Trophoblast cell (in vitro differentiated cells and primary cell): ENCODE data around the gene PUS3.

Experiments used
- DNase-seq, 2 donors: peaks; one replicate each; pipeline ENCODE4 v3.0.0-alpha.2; 2016
- H2AFZ ChIP-seq: 2 replicates; pipeline ENCODE4 v1.6.1; 2013; ENCODE audit warnings: low read length, moderate library complexity, mild to moderate bottlenecking; ENCODE audit not compliant: insufficient read depth, poor library complexity
- H2AK5ac ChIP-seq: 2 replicates; pipeline ENCODE4 v1.6.1; 2013; ENCODE audit warnings: mild to moderate bottlenecking, low read length
- H2BK120ac ChIP-seq: 2 replicates; pipeline ENCODE4 v1.6.1; 2013; ENCODE audit warnings: low read length, mild to moderate bottlenecking, moderate library complexity; ENCODE audit not compliant: insufficient read depth, poor library complexity
- H2BK12ac ChIP-seq: 2 replicates; pipeline ENCODE4 v1.6.1; 2013; ENCODE audit warnings: mild to moderate bottlenecking, low read length, moderate library complexity
- H2BK5ac ChIP-seq: 2 replicates; pipeline ENCODE4 v1.6.1; 2013; ENCODE audit warnings: low read length, low read depth, moderate library complexity, mild to moderate bottlenecking; ENCODE audit not compliant: poor library complexity
- H3K14ac ChIP-seq: 2 replicates; pipeline ENCODE4 v1.6.1; 2013; ENCODE audit warnings: mild to moderate bottlenecking, low read length
- H3K18ac ChIP-seq: 2 replicates; pipeline ENCODE4 v1.6.1; 2013; ENCODE audit warnings: mild to moderate bottlenecking, low read length
- H3K23ac ChIP-seq: 2 replicates; pipeline ENCODE4 v1.6.1; 2013; ENCODE audit warnings: low read length
- H3K27ac ChIP-seq: 2 replicates; pipeline ENCODE4 v1.5.1; 2013; ENCODE audit warnings: low read depth, mild to moderate bottlenecking, inconsistent platforms, low read length, moderate library complexity
- H3K27me3 ChIP-seq: 2 replicates; pipeline ENCODE4 v1.6.1; 2013; ENCODE audit warnings: inconsistent platforms, mild to moderate bottlenecking, low read length, moderate library complexity; ENCODE audit not compliant: insufficient read depth
- H3K36me3 ChIP-seq, 2 experiments: 1 replicate in 1 of 2; 2 replicates in 1 of 2; pipeline ENCODE4 v1.6.1; 2013; ENCODE audit warnings: low read length in 2 of 2, mild to moderate bottlenecking in 2 of 2, moderate library complexity in 1 of 2; ENCODE audit not compliant: insufficient read depth in 2 of 2, control insufficient read depth in 1 of 2
- H3K4ac ChIP-seq: 2 replicates; pipeline ENCODE4 v1.6.1; 2013; ENCODE audit warnings: low read depth, mild to moderate bottlenecking, low read length, moderate library complexity
- H3K4me1 ChIP-seq, 2 experiments: 1 replicate in 1 of 2; 2 replicates in 1 of 2; pipeline ENCODE4 v1.6.1; 2013; ENCODE audit warnings: low read length in 2 of 2, mild to moderate bottlenecking in 2 of 2, moderate library complexity in 1 of 2; ENCODE audit not compliant: insufficient read depth in 2 of 2, control insufficient read depth in 1 of 2
- H3K4me2 ChIP-seq: 2 replicates; pipeline ENCODE4 v1.6.1; 2013; ENCODE audit warnings: inconsistent platforms, mild to moderate bottlenecking, low read length, moderate library complexity
- H3K4me3 ChIP-seq: 2 replicates; pipeline ENCODE4 v1.5.1; 2013; ENCODE audit warnings: mild to moderate bottlenecking, low read depth, low read length, inconsistent platforms
- H3K79me1 ChIP-seq: one replicate; pipeline ENCODE4 v1.6.1; 2013; ENCODE audit warnings: low read length
- H3K79me2 ChIP-seq: 2 replicates; pipeline ENCODE4 v1.6.1; 2013; ENCODE audit warnings: low read length, mild to moderate bottlenecking; ENCODE audit not compliant: control insufficient read depth, insufficient read depth, poor library complexity
- H3K9ac ChIP-seq: 2 replicates; pipeline ENCODE4 v1.6.1; 2013; ENCODE audit warnings: mild to moderate bottlenecking, low read length
- H3K9me3 ChIP-seq: 2 replicates; pipeline ENCODE4 v1.6.1; 2013; ENCODE audit warnings: low read depth, mild to moderate bottlenecking, control low read depth, inconsistent platforms, low read length; ENCODE audit not compliant: insufficient read depth
- H4K12ac ChIP-seq: 2 replicates; pipeline ENCODE4 v1.6.1; 2013; ENCODE audit warnings: low read depth, mild to moderate bottlenecking, low read length, moderate library complexity
- H4K8ac ChIP-seq: 2 replicates; pipeline ENCODE4 v1.6.1; 2013; ENCODE audit warnings: low read depth, mild to moderate bottlenecking, low read length, moderate library complexity
- H4K91ac ChIP-seq: one replicate; pipeline ENCODE4 v1.6.1; 2013; ENCODE audit warnings: low read depth, mild to moderate bottlenecking, low read length, moderate library complexity
- WGBS: extraction: QIAGEN DNeasy Blood & Tissue Kit; methylation state at CpG from one replicate; pipeline ENCODE4 v1.1.7; 2013; ENCODE audit warnings: missing lambda C conversion rate; ENCODE audit not compliant: insufficient read length, insufficient coverage; ENCODE audit errors: extremely low coverage; 5-methylcytosine and 5-hydroxymethylcytosine counted together

The PUS3 gene

DNA sequence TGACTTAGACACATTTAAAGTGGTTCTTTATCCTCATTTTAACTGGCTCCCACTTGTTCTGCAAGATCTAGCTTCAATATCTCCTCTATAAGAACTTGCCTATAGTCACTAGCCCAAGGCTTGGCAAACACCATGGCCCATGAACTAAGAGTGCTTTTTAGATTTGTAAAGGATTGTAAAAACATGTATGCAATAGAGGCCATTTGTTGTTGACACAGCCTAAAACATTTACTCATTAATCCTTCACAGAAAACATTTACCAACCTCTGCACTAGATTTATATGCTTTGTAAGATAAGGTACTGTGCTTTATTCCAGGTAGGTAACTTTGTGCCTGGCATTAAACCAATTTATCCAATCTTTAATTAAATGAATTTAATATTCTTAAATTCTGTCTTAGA is 10.0 kb downstream of the PUS3 start:
- Histone ChIP-seq H3K23ac (no peak overlapping the region), H2AK5ac (no peak overlapping the region), H2BK5ac (no peak overlapping the region)

GRCh38 chr11:125892071-125892470 is 10.9 kb downstream of the PUS3 start:
- Histone ChIP-seq H2AFZ (no peak overlapping the region), H2BK120ac (no peak overlapping the region), H3K4me1 (peaks cover 0 to 4% of the 10 kb centered on the region in 2 experiments), H3K23ac (no peak overlapping the region), H3K4ac (no peak overlapping the region), H3K4me3 (no peak overlapping the region), H2BK12ac (no peak overlapping the region), H3K27ac (no peak overlapping the region), H2AK5ac (no peak overlapping the region), H4K12ac (no peak overlapping the region), H2BK5ac (no peak overlapping the region), H4K91ac (no peak overlapping the region), H3K18ac (no peak overlapping the region), H4K8ac (no peak overlapping the region), H3K14ac (no peak overlapping the region), H3K36me3 (peaks cover 3 to 11% of the 10 kb centered on the region in 2 experiments), H3K4me2 (no peak overlapping the region), H3K9me3 (no peaks in the 10 kb centered on the region), H3K27me3 (no peaks in the 10 kb centered on the region), H3K79me2 (peaks cover 4% of the 10 kb centered on the region), H3K9ac (no peak overlapping the region), H3K79me1 (peaks cover 5% of the 10 kb centered on the region)
- no peak for DNase-seq

More for the DNA sequence above, 10.0 kb downstream of the PUS3 start:
- H3K4me2 ChIP-seq, result no peak overlapping the region
- H3K14ac ChIP-seq, result no peak overlapping the region
- no peaks in the 10 kb centered on the region for H3K9me3 ChIP-seq
- H3K4me1 ChIP-seq, result peaks cover 0 to 4% of the 10 kb centered on the region in 2 experiments
- H2BK120ac ChIP-seq, result no peak overlapping the region
- H4K8ac ChIP-seq, result no peak overlapping the region
- no peak overlapping the region for H2AFZ ChIP-seq
- no peak overlapping the region for H4K91ac ChIP-seq
- no peaks in the 10 kb centered on the region for H3K79me2 ChIP-seq
- H4K12ac ChIP-seq, result no peak overlapping the region
- no peaks in the 10 kb centered on the region for H3K79me1 ChIP-seq
- no peak for DNase-seq
- no peak overlapping the region for H3K4me3 ChIP-seq
- H3K27me3 ChIP-seq, result no peaks in the 10 kb centered on the region
- H3K9ac ChIP-seq, result no peak overlapping the region
- H3K27ac ChIP-seq, result no peak overlapping the region
- peaks cover 3 to 11% of the 10 kb centered on the region in 2 experiments for H3K36me3 ChIP-seq
- no peak overlapping the region for H3K18ac ChIP-seq
- H3K4ac ChIP-seq, result no peak overlapping the region
- H2BK12ac ChIP-seq, result no peak overlapping the region

GRCh38 chr11:125890447-125891100 is 12.4 kb downstream of the PUS3 start:
- H3K79me1 ChIP-seq, result peaks cover 5% of the 10 kb centered on the region
- DNase-seq, result no peak
- no peak overlapping the region for H3K4me3 ChIP-seq
- H4K8ac ChIP-seq, result no peak overlapping the region
- peaks cover 4% of the 10 kb centered on the region for H3K79me2 ChIP-seq
- H3K4me1 ChIP-seq, result peaks cover 0 to 4% of the 10 kb centered on the region in 2 experiments
- H3K14ac ChIP-seq, result no peak overlapping the region
- H3K23ac ChIP-seq, result no peak overlapping the region
- no peak overlapping the region for H2BK120ac ChIP-seq
- H3K9me3 ChIP-seq, result no peaks in the 10 kb centered on the region
- no peak overlapping the region for H3K4me2 ChIP-seq
- H2BK12ac ChIP-seq, result no peak overlapping the region
- peaks cover 3 to 11% of the 10 kb centered on the region in 2 experiments for H3K36me3 ChIP-seq
- no peak overlapping the region for H4K12ac ChIP-seq
- H3K4ac ChIP-seq, result no peak overlapping the region
- no peak overlapping the region for H3K18ac ChIP-seq
- H3K27me3 ChIP-seq, result no peaks in the 10 kb centered on the region
- no peak overlapping the region for H4K91ac ChIP-seq
- H2AK5ac ChIP-seq, result no peak overlapping the region
- no peak overlapping the region for H2AFZ ChIP-seq
- H3K27ac ChIP-seq, result no peak overlapping the region
- WGBS, result no CpG with 5 or more reads among the region's 3 CpGs
- H3K9ac ChIP-seq, result no peak overlapping the region
- H2BK5ac ChIP-seq, result no peak overlapping the region

- peak within 1 kb of the TSS; percentile 85 for H3K4ac ChIP-seq
- no peak within 1 kb of the TSS for H2BK12ac ChIP-seq
- peaks cover 0 to 4% of the 10 kb centered on the region in 2 experiments for H3K4me1 ChIP-seq
- peak within 1 kb of the TSS; percentile 66 for H3K4me2 ChIP-seq
- H2BK5ac ChIP-seq, result peak within 1 kb of the TSS; percentile 69
- H3K9me3 ChIP-seq, result no peaks in the 10 kb centered on the region
- H2BK120ac ChIP-seq, result peak within 1 kb of the TSS; percentile 46
- peaks cover 5% of the 10 kb centered on the region for H3K79me1 ChIP-seq
- peak; percentile 98 to 99 for DNase-seq
- peak within 1 kb of the TSS; percentile 92 for H3K4me3 ChIP-seq
- peaks cover 4% of the 10 kb centered on the region for H3K79me2 ChIP-seq
- peak within 1 kb of the TSS; percentile 95 for H3K18ac ChIP-seq
- H4K8ac ChIP-seq, result peak within 1 kb of the TSS; percentile 80
- peak within 1 kb of the TSS; percentile 99 for H2AFZ ChIP-seq
- H2AK5ac ChIP-seq, result peak within 1 kb of the TSS; percentile 6
- H3K27ac ChIP-seq, result peak within 1 kb of the TSS; percentile 58
- WGBS, result no CpG with 5 or more reads among the region's 91 CpGs
- H3K36me3 ChIP-seq, result no peaks in the 10 kb centered on the region
- H3K23ac ChIP-seq, result no peak within 1 kb of the TSS
- no peaks in the 10 kb centered on the region for H3K27me3 ChIP-seq
- H3K9ac ChIP-seq, result peak within 1 kb of the TSS; percentile 67
- peak within 1 kb of the TSS; percentile 83 for H3K14ac ChIP-seq
- H4K12ac ChIP-seq, result peak within 1 kb of the TSS; percentile 85
- H4K91ac ChIP-seq, result peak within 1 kb of the TSS; percentile 96
These were observed 15.4 kb downstream of the PUS3 start, which contains the start of gene HYLS1 for GRCh38 chr11:125887373-125888324. Gene HYLS1 (plus strand): TSS chr11:125887668. CDS start chr11:125899369, 11,701 bp downstream.
